GM23338 (cell line): ENCODE data around the gene ARG2. TPM values are rescaled to one million over a fixed set of nuclear protein-coding genes. Genes with fewer than 3 reads are reported as not detected.

Experiments used
- ATAC-seq: fragments of 200-7000 bp; cut with Tn5 transposase; 3 replicates; pipeline ENCODE4 v1.9.1; 2020
- DNase-seq: peaks from one replicate; pipeline ENCODE4 v3.0.0-alpha.2; 2015; ENCODE audit warnings: low spot score
- H2AFZ ChIP-seq: fragments of 200-600 bp; sonication (generic); 2 replicates; pipeline ENCODE4 v1.8.0; 2016; ENCODE audit warnings: antibody characterized with exemption, mild to moderate bottlenecking, moderate library complexity
- H3F3A ChIP-seq: fragments of 200-600 bp; sonication (generic); replicated peaks from 2 replicates; pipeline ENCODE4 v1.8.0; 2017; ENCODE audit warnings: antibody characterized with exemption, mixed run types, low read depth
- H3K27ac ChIP-seq: fragments of 200-600 bp; sonication (generic); 2 replicates; pipeline ENCODE4 v1.6.1; 2016; ENCODE audit warnings: low read depth
- H3K27me3 ChIP-seq: fragments of 200-600 bp; sonication (generic); 2 replicates; pipeline ENCODE4 v1.8.0; 2016; ENCODE audit warnings: mild to moderate bottlenecking, mixed run types, moderate library complexity; ENCODE audit not compliant: insufficient read depth
- H3K36me3 ChIP-seq: fragments of 200-600 bp; sonication (generic); 2 replicates; pipeline ENCODE4 v1.8.0; 2016; ENCODE audit warnings: mild to moderate bottlenecking; ENCODE audit not compliant: insufficient read depth
- H3K4me1 ChIP-seq: fragments of 200-600 bp; sonication (generic); 2 replicates; pipeline ENCODE4 v1.8.0; 2016; ENCODE audit warnings: mild to moderate bottlenecking, moderate library complexity; ENCODE audit not compliant: insufficient read depth
- H3K4me2 ChIP-seq: fragments of 200-600 bp; sonication (generic); 2 replicates; pipeline ENCODE4 v1.7.1; 2017; ENCODE audit warnings: mixed run types
- H3K4me3 ChIP-seq: fragments of 200-600 bp; sonication (generic); 2 replicates; pipeline ENCODE4 v1.6.1; 2016; ENCODE audit warnings: mixed run types
- H3K79me2 ChIP-seq: fragments of 200-600 bp; sonication (generic); replicated peaks from 2 replicates; pipeline ENCODE4 v1.8.0; 2017; ENCODE audit warnings: mild to moderate bottlenecking; ENCODE audit not compliant: insufficient read depth
- H3K9me2 ChIP-seq: fragments of 200-600 bp; sonication (generic); 2 replicates; pipeline ENCODE4 v1.8.0; 2017; ENCODE audit not compliant: insufficient read depth
- H4K20me1 ChIP-seq: fragments of 200-600 bp; sonication (generic); replicated peaks from 2 replicates; pipeline ENCODE4 v1.8.0; 2017; ENCODE audit warnings: mild to moderate bottlenecking; ENCODE audit not compliant: insufficient read depth
- H3K27ac Mint-ChIP-seq: 2 replicates; pipeline ENCODE4 v1.8.0; 2020; ENCODE audit warnings: inconsistent platforms, mild to moderate bottlenecking, moderate library complexity, mixed read lengths
- H3K27me3 Mint-ChIP-seq: 3 replicates; pipeline ENCODE4 v1.8.0; 2022; ENCODE audit warnings: low read depth, mild to moderate bottlenecking, moderate library complexity, mixed read lengths, inconsistent platforms; ENCODE audit not compliant: insufficient read depth, poor library complexity
- H3K36me3 Mint-ChIP-seq: 3 replicates; pipeline ENCODE4 v1.8.0; 2021; ENCODE audit warnings: low read depth, mild to moderate bottlenecking, inconsistent platforms, moderate library complexity, mixed read lengths
- H3K4me1 Mint-ChIP-seq: 3 replicates; pipeline ENCODE4 v1.8.0; 2020; ENCODE audit warnings: mild to moderate bottlenecking, inconsistent platforms, mixed read lengths
- H3K4me3 Mint-ChIP-seq: 3 replicates; pipeline ENCODE4 v1.8.0; 2021; ENCODE audit warnings: moderate library complexity, mild to moderate bottlenecking, inconsistent platforms, mixed read lengths
- H3K9me3 Mint-ChIP-seq: 3 replicates; pipeline ENCODE4 v1.8.0; 2020; ENCODE audit warnings: moderate library complexity, mild to moderate bottlenecking, inconsistent platforms, mixed read lengths
- CREB1 ChIP-seq: fragments of 250-450 bp; sonication (Bioruptor Pico); IDR thresholded peaks from 2 replicates; pipeline ENCODE4 v1.5.0; 2020; ENCODE audit warnings: low read depth, mild to moderate bottlenecking, moderate library complexity
- CTCF ChIP-seq, 2 experiments: fragments of 200-600 bp in 1 of 2; sonication (generic) in 1 of 2; conservative IDR thresholded peaks; 2 replicates each; pipeline versions ENCODE4 v1.5.1 to v1.6.1; 2016 to 2017; ENCODE audit warnings: antibody characterized with exemption in 2 of 2, low read depth in 2 of 2, mild to moderate bottlenecking in 2 of 2, moderate library complexity in 1 of 2
- ETS1 ChIP-seq: IDR thresholded peaks from 2 replicates; pipeline ENCODE4 v1.6.1; 2016; ENCODE audit warnings: antibody characterized with exemption
- EZH2phosphoT487 ChIP-seq: fragments of 200-600 bp; sonication (generic); IDR thresholded peaks from one replicate; pipeline ENCODE4 v1.8.1; 2018; ENCODE audit warnings: antibody characterized with exemption; ENCODE audit not compliant: unreplicated experiment
- JUNB ChIP-seq: IDR thresholded peaks from one replicate; pipeline ENCODE4 v1.6.1; 2016; ENCODE audit warnings: antibody characterized with exemption; ENCODE audit not compliant: unreplicated experiment
- POLR2AphosphoS5 ChIP-seq: IDR thresholded peaks from 2 replicates; pipeline ENCODE4 v1.6.1; 2016; ENCODE audit warnings: antibody characterized with exemption, low read depth
- REST ChIP-seq: IDR thresholded peaks from one replicate; pipeline ENCODE4 v1.6.1; 2018; ENCODE audit warnings: antibody characterized with exemption; ENCODE audit not compliant: unreplicated experiment
- STAT1 ChIP-seq: IDR thresholded peaks from one replicate; pipeline ENCODE4 v1.6.1; 2016; ENCODE audit warnings: antibody characterized with exemption; ENCODE audit not compliant: unreplicated experiment
- ZNF331 ChIP-seq: fragments of 250-450 bp; sonication (Bioruptor Pico); IDR thresholded peaks from 2 replicates; pipeline ENCODE4 v1.5.0; 2020; ENCODE audit warnings: low read depth, mild to moderate bottlenecking, moderate library complexity
- ZNF462 ChIP-seq: fragments of 250-450 bp; sonication (Bioruptor Pico); IDR thresholded peaks from 2 replicates; pipeline ENCODE4 v1.5.0; 2020; ENCODE audit warnings: mild to moderate bottlenecking, moderate library complexity
- polyA plus RNA-seq: library from polyadenylated mRNA; unstranded; fragments of >200 nt; fragmentation: Nextera tagmentation; extraction: Ambion mirVana; gene quantifications from 2 replicates; pipeline ENCODE4 v1.2.1, GENCODE V29; 2016
- total RNA-seq: library from RNA; depleted of rRNA; stranded (reverse); fragments of >200 nt; shearing (Covaris generic); gene quantifications from 2 replicates; pipeline ENCODE4 v1.2.3, GENCODE V29; 2014

Gene ARG2
- total and polyA plus RNA-seq, 2 experiments from 2014 or later: 42.7 to 69.4 TPM

- TF ChIP-seq CTCF (conservative IDR thresholded peaks at IDR 0.05; ENCODE audit: low read depth in 2 of 2): no peak
Measured at GRCh38 chr14:67630186-67630585, 10.5 kb downstream of the ARG2 start (continued).

GRCh38 chr14:67630938-67631337, 11.2 kb downstream of the ARG2 start:
- no peaks in the 10 kb centered on the region for H3K9me2 ChIP-seq
- Mint-ChIP-seq H3K36me3 (peaks cover 7% of the 10 kb centered on the region; the same call in 2 of the 3 replicates), H3K27ac (no peak overlapping the region), H3K27me3 (peaks cover 7% of the 10 kb centered on the region), H3K9me3 (no peaks in the 10 kb centered on the region), H3K4me1 (no peaks in the 10 kb centered on the region), H3K4me3 (no peak overlapping the region)
- H3K27me3 ChIP-seq: no peaks in the 10 kb centered on the region
- DNase-seq: no peak
- H3F3A ChIP-seq: no peaks in the 10 kb centered on the region
- H3K27ac ChIP-seq: no peak overlapping the region
- no peak overlapping the region for H3K4me2 ChIP-seq
- H4K20me1 ChIP-seq: peaks cover 10% of the 10 kb centered on the region; the same call in 1 of the 2 replicates
- H3K4me3 ChIP-seq: no peak overlapping the region
- ATAC-seq: no peak
- H3K36me3 ChIP-seq: no peaks in the 10 kb centered on the region
- no peaks in the 10 kb centered on the region for H3K79me2 ChIP-seq
- no peaks in the 10 kb centered on the region for H3K4me1 ChIP-seq
- H2AFZ ChIP-seq: no peak overlapping the region
- no peak for TF ChIP-seq POLR2AphosphoS5
- no peak for TF ChIP-seq EZH2phosphoT487
- TF ChIP-seq JUNB: no peak
- no peak for TF ChIP-seq CTCF (conservative IDR thresholded peaks at IDR 0.05; ENCODE audit: low read depth in 2 of 2)
- no peak for TF ChIP-seq STAT1
- no peak for TF ChIP-seq ZNF331 (CRISPR knock-in tag)
- TF ChIP-seq CREB1 (CRISPR knock-in tag): no peak
- no peak for TF ChIP-seq ETS1
- no peak for TF ChIP-seq REST
- TF ChIP-seq ZNF462 (CRISPR knock-in tag): no peak
